GM21423 (cell line): ENCODE data around the gene CHIT1.
"Not testable (repeated sequence)": the region's sequence is repeated elsewhere in the genome, so short reads cannot be mapped to it uniquely, and the experiment has no call there.

Source experiments
- ATAC-seq: cut with Tn5 transposase; IDR thresholded peaks from one replicate; pipeline ENCODE4 v1.9.1; 2021; ENCODE audit warnings: mild to moderate bottlenecking, moderate library complexity; ENCODE audit not compliant: unreplicated experiment

The CHIT1 gene

DNA sequence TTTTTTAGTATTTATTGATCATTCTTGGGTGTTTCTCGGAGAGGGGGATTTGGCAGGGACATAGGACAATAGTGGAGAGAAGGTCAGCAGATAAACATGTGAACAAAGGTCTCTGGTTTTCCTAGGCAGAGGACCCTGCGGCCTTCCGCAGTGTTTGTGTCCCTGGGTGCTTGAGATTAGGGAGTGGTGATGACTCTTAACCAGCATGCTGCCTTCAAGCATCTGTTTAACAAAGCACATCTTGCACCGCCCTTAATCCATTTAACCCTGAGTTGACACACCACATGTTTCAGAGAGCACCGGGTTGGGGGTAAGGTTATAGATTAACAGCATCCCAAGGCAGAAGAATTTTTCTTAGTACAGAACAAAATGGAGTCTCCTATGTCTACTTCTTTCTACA is 36.7 kb upstream of the CHIT1 start:
- not testable (repeated sequence) for ATAC-seq

GRCh38 chr1:203265541-203265940 is 36.1 kb upstream of the CHIT1 start:
- no peak for ATAC-seq

GRCh38 chr1:203264052-203264501 is 34.6 kb upstream of the CHIT1 start:
- no peak for ATAC-seq

DNA sequence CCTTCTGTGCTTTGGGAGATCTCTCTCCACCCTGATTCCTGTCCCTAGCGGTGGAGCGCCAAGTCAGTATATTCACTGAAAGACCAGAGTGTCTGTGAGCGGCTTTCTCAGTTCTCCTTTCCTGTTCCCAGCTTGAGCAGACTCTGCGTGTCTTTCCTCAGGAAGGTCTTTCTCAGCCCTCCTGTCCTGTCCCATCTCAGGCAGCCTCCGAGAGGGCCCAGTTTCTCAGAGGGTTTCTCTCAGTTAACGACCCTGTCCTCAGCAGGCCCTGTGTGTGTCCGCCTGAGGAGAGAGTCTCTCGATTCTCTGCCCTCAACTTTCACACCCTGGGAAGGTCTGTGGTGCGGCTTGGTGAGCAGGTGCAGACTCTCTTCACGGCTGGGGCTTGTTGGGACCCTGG is 34.0 kb upstream of the CHIT1 start:
- no peak for ATAC-seq

DNA sequence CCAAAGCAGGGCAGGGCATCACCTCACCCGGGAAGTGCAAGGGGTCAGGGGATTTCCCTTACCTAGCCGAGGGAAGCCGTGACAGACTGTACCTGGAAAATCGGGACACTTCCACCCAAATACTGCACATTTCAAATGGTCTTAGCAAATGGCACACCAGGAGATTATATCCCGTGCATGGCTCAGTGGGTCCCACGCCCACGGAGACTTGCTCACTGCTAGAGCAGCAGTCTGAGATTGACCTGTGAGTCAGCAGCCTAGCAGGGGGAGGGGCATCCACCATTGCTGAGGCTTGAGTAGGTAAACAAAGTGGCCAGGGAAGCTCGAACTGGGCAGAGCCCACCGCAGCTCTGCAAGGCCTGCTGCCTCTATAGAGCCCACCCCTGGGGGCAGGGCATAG is 27.2 kb upstream of the CHIT1 start:
- not testable (repeated sequence) for ATAC-seq

DNA sequence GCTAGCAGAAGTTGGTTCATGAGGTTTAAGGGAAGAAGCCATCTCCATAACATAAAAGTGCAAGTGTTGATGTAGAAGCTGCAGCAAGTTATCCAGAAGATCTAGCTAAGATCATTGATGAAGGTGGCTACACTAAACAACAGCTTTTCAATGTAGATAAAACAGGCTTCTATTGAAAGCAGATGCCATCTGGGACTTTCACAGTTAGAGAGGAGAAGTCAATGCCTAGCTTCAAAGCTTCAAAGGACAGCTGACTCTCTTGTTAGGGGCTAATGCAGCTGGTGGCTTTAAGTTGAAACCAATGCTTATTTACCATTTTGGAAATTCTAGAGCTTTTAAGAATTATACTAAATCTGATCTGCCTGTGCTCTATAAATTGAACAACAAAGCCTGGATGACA is 25.3 kb upstream of the CHIT1 start:
- not testable (repeated sequence) for ATAC-seq

GRCh38 chr1:203252678-203253077 is 23.2 kb upstream of the CHIT1 start:
- no peak for ATAC-seq

GRCh38 chr1:203251466-203251865 is 22.0 kb upstream of the CHIT1 start:
- ATAC-seq: no peak

GRCh38 chr1:203250911-203251310 is 21.4 kb upstream of the CHIT1 start:
- ATAC-seq: no peak

DNA sequence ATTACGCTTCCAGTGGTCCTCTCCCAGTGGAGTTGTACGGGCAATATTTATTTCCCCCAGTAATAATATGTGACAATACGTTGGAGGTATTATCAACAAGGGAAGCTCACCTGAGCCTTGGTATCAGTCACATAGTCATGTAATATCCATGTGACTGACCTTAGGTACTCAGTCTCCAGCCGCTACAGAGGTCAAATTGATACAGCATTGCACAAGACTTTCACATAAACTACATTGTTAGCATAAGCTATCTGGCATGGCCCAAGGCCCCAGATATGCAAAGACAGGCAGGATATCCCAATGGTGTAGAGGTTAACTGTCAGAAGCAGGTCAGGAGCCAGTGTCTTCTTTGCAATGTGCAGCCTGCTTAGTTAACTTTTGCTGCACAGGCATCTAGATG is 15.3 kb upstream of the CHIT1 start:
- no peak for ATAC-seq

GRCh38 chr1:203241708-203242107 is 12.2 kb upstream of the CHIT1 start:
- not testable (repeated sequence) for ATAC-seq

- no peak for ATAC-seq
These were observed 10.2 kb upstream of the CHIT1 start for GRCh38 chr1:203239526-203240305.

DNA sequence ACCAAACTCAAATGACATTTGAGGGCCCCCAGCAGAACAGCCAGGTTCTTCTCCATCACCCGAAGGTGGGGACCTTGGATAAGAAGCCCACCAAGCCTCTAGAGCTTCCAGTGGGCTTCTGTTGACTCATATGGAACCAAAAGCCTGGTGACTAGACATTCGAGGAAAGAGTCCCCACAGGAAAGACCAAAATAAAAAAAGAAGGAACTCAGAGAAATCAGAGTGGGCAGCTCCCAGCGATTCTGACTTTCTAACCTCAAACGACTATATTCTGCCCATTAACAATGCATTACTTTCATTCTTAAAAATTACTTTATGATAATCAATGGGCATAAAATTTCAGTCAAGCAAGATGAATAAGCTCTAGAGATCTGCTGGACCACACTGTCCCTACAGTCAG is 9.6 kb upstream of the CHIT1 start:
- ATAC-seq: no peak

DNA sequence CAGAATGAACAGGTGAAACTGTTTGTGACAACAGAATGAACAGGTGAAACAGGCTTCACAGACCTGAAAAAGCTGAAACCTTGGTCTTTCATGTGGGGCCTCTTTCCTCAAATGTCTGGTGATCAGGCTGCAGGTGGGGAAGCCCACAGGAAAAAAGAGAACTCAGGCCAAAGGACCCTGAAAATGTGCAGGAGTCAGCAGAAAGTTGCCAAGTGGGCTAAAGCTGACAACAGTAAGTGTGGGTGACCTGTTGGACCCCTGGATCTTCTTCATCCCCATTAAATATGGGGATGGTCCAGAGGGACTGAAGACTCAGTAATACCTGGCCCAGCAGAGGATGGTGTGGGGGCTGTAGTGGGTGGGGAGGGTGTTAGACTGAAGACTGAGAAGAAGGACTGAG is 9.1 kb upstream of the CHIT1 start:
- no peak for ATAC-seq

DNA sequence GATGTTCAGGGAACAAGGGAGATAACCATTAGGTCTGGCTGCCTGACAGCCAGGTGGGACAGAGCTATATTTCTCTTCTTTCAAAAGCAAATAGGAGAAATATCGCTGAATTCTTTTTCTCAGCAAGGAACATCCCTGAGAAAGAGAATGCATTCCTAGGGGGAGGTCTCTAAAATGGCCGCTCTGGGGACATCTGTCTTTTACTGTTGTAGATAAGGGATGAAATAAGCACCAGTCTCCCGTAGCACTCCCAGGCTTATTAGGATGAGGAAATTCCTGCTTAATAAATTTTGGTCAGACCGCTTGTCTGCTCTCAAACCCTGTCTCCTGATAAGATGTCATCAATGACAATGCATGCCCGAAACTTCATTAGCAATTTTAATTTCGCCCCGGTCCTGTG is 5.4 kb upstream of the CHIT1 start:
- not testable (repeated sequence) for ATAC-seq

GRCh38 chr1:203228670-203229069 is 803 bp downstream of the CHIT1 start:
- ATAC-seq: no peak

- ATAC-seq: no peak
These were observed 1.9 kb downstream of the CHIT1 start for GRCh38 chr1:203227371-203228083.

DNA sequence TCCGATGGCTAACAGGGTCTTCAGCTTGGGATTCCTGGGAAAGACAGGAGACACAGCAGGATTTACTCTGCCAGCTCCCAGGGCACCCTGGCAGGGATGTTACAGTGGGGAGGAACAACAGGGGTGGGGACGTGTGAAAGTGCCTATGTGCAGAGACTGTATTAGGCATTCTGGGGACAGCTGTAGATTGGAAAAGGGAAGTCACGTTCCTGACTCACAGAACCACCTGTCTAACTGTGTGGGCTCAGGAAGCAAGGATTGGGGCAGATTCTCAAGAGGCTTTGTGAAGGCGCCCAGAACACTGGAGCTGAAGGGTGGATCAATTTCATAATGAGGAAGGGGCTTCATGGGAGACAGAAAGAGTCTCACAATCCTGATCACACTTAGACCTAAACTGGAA is 4.4 kb downstream of the CHIT1 start:
- no peak for ATAC-seq

- ATAC-seq: no peak
These were observed 6.3 kb downstream of the CHIT1 start for GRCh38 chr1:203223012-203223775.

DNA sequence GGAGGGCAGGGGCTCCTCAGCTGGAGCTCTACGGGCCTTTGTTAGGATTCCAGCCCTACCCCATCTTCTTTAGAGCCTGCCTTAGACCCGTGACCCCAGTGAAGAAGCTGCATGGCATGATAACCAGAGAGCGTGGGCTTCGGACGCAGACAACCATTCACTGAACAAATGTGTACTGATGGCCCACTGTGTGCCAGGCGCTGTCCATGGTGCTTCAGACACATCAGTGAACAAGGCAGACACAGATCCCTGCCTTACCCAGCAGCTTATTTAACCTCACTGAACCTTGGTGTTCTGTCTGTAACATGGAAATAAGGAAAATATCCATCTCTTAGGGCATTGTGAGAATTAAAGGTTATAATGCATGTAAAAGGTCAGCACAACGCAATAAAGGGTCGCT is 9.5 kb downstream of the CHIT1 start:
- no peak for ATAC-seq

GRCh38 chr1:203219171-203219570 is 10.3 kb downstream of the CHIT1 start:
- no peak for ATAC-seq

GRCh38 chr1:203217668-203218067 is 11.8 kb downstream of the CHIT1 start:
- no peak for ATAC-seq
